Measurements from ENCODE around the gene MLH3.

GRCh38 chr14:75092698-75093097 lies 41.4 kb upstream of the MLH3 start:
- TF ChIP-seq CTCF (IDR thresholded peaks at IDR 0.05) (no peak), POLR2AphosphoS5 (IDR thresholded peaks at IDR 0.05) (no peak), POLR2A (IDR thresholded peaks at IDR 0.05) (no peak), EP300 (IDR thresholded peaks at IDR 0.05) (no peak)

All from upper lobe of left lung (tissue), 4 donors.